Neural cell (in vitro differentiated cells): ENCODE measurements around the gene C17orf50. TPM values are rescaled to one million over a fixed set of nuclear protein-coding genes. Genes with fewer than 3 reads are reported as not detected.

ENCODE experiments used
- H2AFZ ChIP-seq: fragments of 200-600, 300-800 bp; sonication (generic), shearing (Covaris generic); 2 replicates; pipeline ENCODE4 v1.6.0; 2014; ENCODE audit warnings: low read depth, mild to moderate bottlenecking, antibody characterized with exemption, low read length, moderate library complexity
- H3F3A ChIP-seq: fragments of 200-600 bp; shearing (Covaris generic); 2 replicates; pipeline ENCODE4 v1.6.1; 2016; ENCODE audit warnings: mild to moderate bottlenecking, moderate library complexity, mixed read lengths, antibody characterized with exemption, low read length; ENCODE audit not compliant: insufficient read depth, poor library complexity, severe bottlenecking
- H3K27ac ChIP-seq: fragments of 200-600, 300-800 bp; sonication (generic), shearing (Covaris generic); 2 replicates; pipeline ENCODE4 v1.5.1; 2014; ENCODE audit warnings: mild to moderate bottlenecking, low read length, moderate library complexity
- H3K27me3 ChIP-seq: fragments of 300-800, 200-600 bp; sonication (generic), shearing (Covaris generic); 2 replicates; pipeline ENCODE4 v1.6.0; 2014; ENCODE audit warnings: mild to moderate bottlenecking, low read depth, low read length, moderate library complexity; ENCODE audit not compliant: insufficient read depth
- H3K36me3 ChIP-seq: fragments of 300-800, 200-600 bp; sonication (generic), shearing (Covaris generic); 2 replicates; pipeline ENCODE4 v1.5.1; 2014; ENCODE audit warnings: mild to moderate bottlenecking, antibody characterized with exemption, low read length, moderate library complexity; ENCODE audit not compliant: insufficient read depth
- H3K4me2 ChIP-seq: fragments of 300-800, 200-600 bp; sonication (generic), shearing (Covaris generic); 2 replicates; pipeline ENCODE4 v1.6.0; 2014; ENCODE audit warnings: mild to moderate bottlenecking, low read length
- H3K4me3 ChIP-seq: fragments of 300-800, 200-600 bp; sonication (generic), shearing (Covaris generic); 2 replicates; pipeline ENCODE4 v1.5.1; 2014; ENCODE audit warnings: mild to moderate bottlenecking, low read length, moderate library complexity
- H3K79me2 ChIP-seq: fragments of 200-600 bp; shearing (Covaris generic); replicated peaks from 2 replicates; pipeline ENCODE4 v1.6.0; 2014; ENCODE audit warnings: mild to moderate bottlenecking, low read length, moderate library complexity; ENCODE audit not compliant: insufficient read depth
- H3K9ac ChIP-seq: fragments of 300-800, 200-600 bp; sonication (generic), shearing (Covaris generic); 2 replicates; pipeline ENCODE4 v1.6.1; 2016; ENCODE audit warnings: mild to moderate bottlenecking, low read length, mixed read lengths
- H3K9me2 ChIP-seq: fragments of 200-600 bp; shearing (Covaris generic); 2 replicates; pipeline ENCODE4 v1.6.1; 2016; ENCODE audit warnings: mild to moderate bottlenecking, low read length, mixed read lengths; ENCODE audit not compliant: insufficient read depth
- H3K9me3 ChIP-seq: fragments of 200-600, 300-800 bp; sonication (generic), shearing (Covaris generic); 2 replicates; pipeline ENCODE4 v1.6.1; 2016; ENCODE audit warnings: mild to moderate bottlenecking, mixed run types, low read length, moderate library complexity, mixed read lengths
- H4K20me1 ChIP-seq: fragments of 200-600 bp; shearing (Covaris generic); 2 replicates; pipeline ENCODE4 v1.6.1; 2016; ENCODE audit warnings: mild to moderate bottlenecking, mixed run types; ENCODE audit not compliant: insufficient read depth
- CTCF ChIP-seq: fragments of 450-650 bp; IDR thresholded peaks from 2 replicates; pipeline ENCODE4 v1.5.1; 2014; ENCODE audit warnings: antibody characterized with exemption, mild to moderate bottlenecking, moderate library complexity; ENCODE audit not compliant: poor library complexity, severe bottlenecking
- EP300 ChIP-seq: fragments of 450-650 bp; conservative IDR thresholded peaks from 2 replicates; pipeline ENCODE4 v1.6.1; 2014; ENCODE audit warnings: antibody characterized with exemption, mild to moderate bottlenecking, moderate library complexity; ENCODE audit not compliant: poor library complexity, severe bottlenecking
- EZH2 ChIP-seq: fragments of 200-600, 300-800 bp; shearing (Covaris generic), sonication (generic); IDR thresholded peaks from 2 replicates; pipeline ENCODE4 v1.6.1; 2014; ENCODE audit warnings: antibody characterized with exemption, low read length, borderline replicate concordance, mild to moderate bottlenecking; ENCODE audit not compliant: insufficient read depth, poor library complexity, severe bottlenecking
- MXI1 ChIP-seq: fragments of 450-650 bp; conservative IDR thresholded peaks from 2 replicates; pipeline ENCODE4 v1.6.1; 2014; ENCODE audit warnings: antibody characterized with exemption, mild to moderate bottlenecking; ENCODE audit not compliant: poor library complexity, severe bottlenecking
- POLR2AphosphoS5 ChIP-seq: IDR thresholded peaks from 2 replicates; pipeline ENCODE4 v1.6.1; 2012
- RAD21 ChIP-seq: fragments of 450-650 bp; conservative IDR thresholded peaks from 2 replicates; pipeline ENCODE4 v1.6.1; 2014; ENCODE audit warnings: antibody characterized with exemption, mild to moderate bottlenecking, moderate library complexity
- REST ChIP-seq: IDR thresholded peaks from 2 replicates; pipeline ENCODE4 v1.6.1; 2012; ENCODE audit warnings: borderline replicate concordance
- SMC3 ChIP-seq: fragments of 450-650 bp; conservative IDR thresholded peaks from 2 replicates; pipeline ENCODE4 v1.6.1; 2014; ENCODE audit warnings: antibody characterized with exemption, mild to moderate bottlenecking, moderate library complexity; ENCODE audit not compliant: poor library complexity
- TAF1 ChIP-seq: IDR thresholded peaks from 2 replicates; pipeline ENCODE4 v1.6.1; 2012; ENCODE audit warnings: low read depth
- polyA plus RNA-seq: library from polyadenylated mRNA; depleted of rRNA; stranded (reverse); fragments of >200 nt; gene quantifications from 2 replicates; pipeline ENCODE4 v1.2.3, GENCODE V29; 2014

Gene C17orf50
- polyA plus RNA-seq, 1 donor from 2014 or later, result not detected

GRCh38 chr17:35738519-35739133 is 22.1 kb upstream of the C17orf50 start:
- Histone ChIP-seq H3K9me3 (no peaks in the 10 kb centered on the region), H3K36me3 (no peaks in the 10 kb centered on the region), H3K4me2 (no peak overlapping the region), H3K4me3 (no peak overlapping the region), H2AFZ (no peak overlapping the region), H3K79me2 (no peaks in the 10 kb centered on the region), H3K27me3 (peaks cover 17% of the 10 kb centered on the region), H3K9me2 (no peaks in the 10 kb centered on the region), H4K20me1 (no peaks in the 10 kb centered on the region), H3K27ac (no peak overlapping the region), H3K9ac (no peak overlapping the region), H3F3A (no peaks in the 10 kb centered on the region)
- no peak for TF ChIP-seq RAD21
- TF ChIP-seq TAF1, result no peak
- TF ChIP-seq REST, result no peak
- no peak for TF ChIP-seq EZH2
- no peak for TF ChIP-seq SMC3
- TF ChIP-seq POLR2AphosphoS5, result no peak
- TF ChIP-seq EP300, result no peak

- H3K4me3 ChIP-seq, result no peak overlapping the region
- no peaks in the 10 kb centered on the region for H4K20me1 ChIP-seq
- no peak for TF ChIP-seq POLR2AphosphoS5
- no peak for TF ChIP-seq SMC3
- no peak for TF ChIP-seq CTCF
- no peak for TF ChIP-seq TAF1
- no peak for TF ChIP-seq MXI1
- no peak for TF ChIP-seq EP300
- H3K27ac ChIP-seq, result no peak overlapping the region
- no peak overlapping the region for H3K4me2 ChIP-seq
- no peaks in the 10 kb centered on the region for H3K36me3 ChIP-seq
- no peaks in the 10 kb centered on the region for H3K79me2 ChIP-seq
- H2AFZ ChIP-seq, result no peak overlapping the region
- no peak overlapping the region for H3K9ac ChIP-seq
- H3K27me3 ChIP-seq, result peaks cover 18% of the 10 kb centered on the region
- no peaks in the 10 kb centered on the region for H3K9me3 ChIP-seq
- no peaks in the 10 kb centered on the region for H3F3A ChIP-seq
- H3K9me2 ChIP-seq, result no peaks in the 10 kb centered on the region
Observed at GRCh38 chr17:35740216-35740615, 20.5 kb upstream of the C17orf50 start.
